Endothelial cell of umbilical vein (primary cell): ENCODE measurements around the gene SCNN1B.

Experiments used
- EZH2 ChIP-seq: IDR thresholded peaks from 2 replicates; pipeline ENCODE4 v1.6.1; 2012; ENCODE audit warnings: borderline replicate concordance, low read depth, mild to moderate bottlenecking, moderate library complexity, low read length, inconsistent platforms; ENCODE audit not compliant: severe bottlenecking
- FOS ChIP-seq: IDR thresholded peaks from 2 replicates; pipeline ENCODE4 v1.6.1; 2011; ENCODE audit warnings: mild to moderate bottlenecking, low read length, moderate library complexity, borderline replicate concordance; ENCODE audit not compliant: insufficient read depth
- GATA2 ChIP-seq: IDR thresholded peaks from 2 replicates; pipeline ENCODE4 v1.7.0; 2011; ENCODE audit warnings: low read depth, mild to moderate bottlenecking, moderate library complexity, mixed read lengths, low read length; ENCODE audit not compliant: insufficient read length, insufficient read depth
- JUN ChIP-seq: IDR thresholded peaks from 2 replicates; pipeline ENCODE4 v1.6.1; 2011; ENCODE audit warnings: borderline replicate concordance, low read depth; ENCODE audit not compliant: insufficient read length, insufficient read depth
- POLR2A ChIP-seq: IDR thresholded peaks from 2 replicates; pipeline ENCODE4 v1.6.1; 2012; ENCODE audit warnings: low read depth, mild to moderate bottlenecking, control low read depth, low read length
- POLR2AphosphoS5 ChIP-seq: IDR thresholded peaks from 2 replicates; pipeline ENCODE4 v1.6.1; 2012; ENCODE audit warnings: low read depth, mild to moderate bottlenecking, control low read depth, low read length, moderate library complexity; ENCODE audit not compliant: insufficient read depth
- TF ChIP-seq, protein P1 (sequence below), 2 donors: IDR thresholded peaks; 1 replicate in 1 of 2; 2 replicates in 1 of 2; pipeline ENCODE4 v1.5.1; 2011; ENCODE audit warnings: low read length in 2 of 2, mild to moderate bottlenecking in 2 of 2, moderate library complexity in 2 of 2, control low read depth in 1 of 2, inconsistent platforms in 1 of 2, low read depth in 1 of 2; ENCODE audit not compliant: insufficient read depth in 1 of 2; ENCODE audit errors: extremely low read depth in 1 of 2
- TF ChIP-seq, protein P2 (sequence below): IDR thresholded peaks from 2 replicates; pipeline ENCODE4 v1.6.1; 2011; ENCODE audit not compliant: insufficient read depth, insufficient read length

DNA sequence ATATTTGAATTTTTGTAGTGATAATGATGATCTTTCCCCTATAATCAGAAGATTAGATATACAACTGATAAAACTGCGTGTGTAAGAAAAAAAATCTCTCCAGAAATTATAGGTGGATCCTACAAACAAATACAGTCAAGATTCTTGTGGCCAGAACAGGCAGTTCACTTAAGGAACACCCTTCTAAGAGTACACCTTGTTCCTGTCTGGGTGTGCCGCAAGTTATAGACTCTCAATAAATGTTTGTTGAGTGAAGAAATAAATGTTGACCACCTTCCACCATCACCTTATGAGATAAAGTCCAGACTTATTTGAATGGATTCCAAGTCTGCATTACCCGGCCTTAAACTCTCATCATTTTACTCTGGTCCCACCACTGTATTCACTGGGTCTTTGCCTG is 45.7 kb upstream of the SCNN1B start:
- TF ChIP-seq POLR2AphosphoS5 (no peak), EZH2 (no peak), FOS (no peak), POLR2A (no peak), GATA2 (no peak), JUN (no peak)
- TF ChIP-seq, protein P1, sequence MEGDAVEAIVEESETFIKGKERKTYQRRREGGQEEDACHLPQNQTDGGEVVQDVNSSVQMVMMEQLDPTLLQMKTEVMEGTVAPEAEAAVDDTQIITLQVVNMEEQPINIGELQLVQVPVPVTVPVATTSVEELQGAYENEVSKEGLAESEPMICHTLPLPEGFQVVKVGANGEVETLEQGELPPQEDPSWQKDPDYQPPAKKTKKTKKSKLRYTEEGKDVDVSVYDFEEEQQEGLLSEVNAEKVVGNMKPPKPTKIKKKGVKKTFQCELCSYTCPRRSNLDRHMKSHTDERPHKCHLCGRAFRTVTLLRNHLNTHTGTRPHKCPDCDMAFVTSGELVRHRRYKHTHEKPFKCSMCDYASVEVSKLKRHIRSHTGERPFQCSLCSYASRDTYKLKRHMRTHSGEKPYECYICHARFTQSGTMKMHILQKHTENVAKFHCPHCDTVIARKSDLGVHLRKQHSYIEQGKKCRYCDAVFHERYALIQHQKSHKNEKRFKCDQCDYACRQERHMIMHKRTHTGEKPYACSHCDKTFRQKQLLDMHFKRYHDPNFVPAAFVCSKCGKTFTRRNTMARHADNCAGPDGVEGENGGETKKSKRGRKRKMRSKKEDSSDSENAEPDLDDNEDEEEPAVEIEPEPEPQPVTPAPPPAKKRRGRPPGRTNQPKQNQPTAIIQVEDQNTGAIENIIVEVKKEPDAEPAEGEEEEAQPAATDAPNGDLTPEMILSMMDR (IDR thresholded peaks at IDR 0.05; ENCODE audit: extremely low read depth in 1 of 2, insufficient read depth in 1 of 2, low read depth in 1 of 2, low read length in 2 of 2): no peak
- TF ChIP-seq, protein P2, sequence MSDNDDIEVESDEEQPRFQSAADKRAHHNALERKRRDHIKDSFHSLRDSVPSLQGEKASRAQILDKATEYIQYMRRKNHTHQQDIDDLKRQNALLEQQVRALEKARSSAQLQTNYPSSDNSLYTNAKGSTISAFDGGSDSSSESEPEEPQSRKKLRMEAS: no peak
